SK-N-SH treated with all-trans-retinoic acid at 6 μM for 48 hours (cell line): Measurements from ENCODE around the gene EN2.

Experiments used
- ARNTL ChIP-seq: fragments of 450-650 bp; formaldehyde crosslinking; IDR thresholded peaks from 2 replicates; pipeline ENCODE4 v1.5.0; 2020; ENCODE audit warnings: low read depth, mild to moderate bottlenecking, moderate library complexity, borderline replicate concordance
- ISL1 ChIP-seq: fragments of 250-450 bp; sonication (Bioruptor Pico); IDR thresholded peaks from 2 replicates; pipeline ENCODE4 v2.1.2; 2022; ENCODE audit warnings: mild to moderate bottlenecking, moderate library complexity
- PATZ1 ChIP-seq: fragments of 250-450 bp; sonication (Bioruptor Pico); IDR thresholded peaks from 2 replicates; pipeline ENCODE4 v1.8.0; 2020; ENCODE audit warnings: mild to moderate bottlenecking, moderate library complexity, borderline replicate concordance
- SNAI2 ChIP-seq: fragments of 250-450 bp; sonication (Bioruptor Pico); IDR thresholded peaks from 2 replicates; pipeline ENCODE4 v1.5.0; 2020; ENCODE audit warnings: mild to moderate bottlenecking, moderate library complexity
- ZNF70 ChIP-seq: fragments of 450-650 bp; formaldehyde crosslinking; IDR thresholded peaks from 2 replicates; pipeline ENCODE4 v1.5.0; 2020; ENCODE audit warnings: mild to moderate bottlenecking, moderate library complexity
- ZNF8 ChIP-seq: fragments of 450-650 bp; formaldehyde crosslinking; IDR thresholded peaks from 2 replicates; pipeline ENCODE4 v1.5.0; 2020; ENCODE audit warnings: mild to moderate bottlenecking, moderate library complexity
- TF ChIP-seq, protein P1 (sequence below): fragments of 250-450 bp; sonication (Bioruptor Pico); IDR thresholded peaks from 2 replicates; pipeline ENCODE4 v1.5.1; 2020; ENCODE audit warnings: low read depth, mild to moderate bottlenecking, moderate library complexity
- TF ChIP-seq, protein P2 (sequence below): fragments of 250-450 bp; sonication (Bioruptor Pico); IDR thresholded peaks from 2 replicates; pipeline ENCODE4 v1.5.1; 2021; ENCODE audit warnings: mild to moderate bottlenecking, moderate library complexity

DNA sequence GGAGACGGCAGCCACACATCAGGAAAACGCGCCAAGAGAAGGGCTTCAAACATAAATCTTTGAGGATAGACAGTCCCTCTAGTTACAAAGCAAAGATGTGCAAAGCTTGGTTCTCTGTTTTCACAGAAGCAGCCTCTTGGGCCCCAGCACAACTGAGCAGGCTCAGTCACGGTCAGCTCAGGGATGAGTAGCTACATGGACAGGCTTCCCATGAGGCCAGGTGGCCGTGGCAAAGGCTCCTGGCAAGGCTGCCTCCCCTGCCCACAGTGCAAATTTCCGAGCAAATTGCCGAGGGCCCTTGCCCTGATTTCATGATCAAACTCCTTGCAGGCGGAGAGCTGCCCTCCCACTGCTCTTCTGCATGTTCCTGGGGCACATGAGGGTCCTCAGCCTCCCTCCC, 37.8 kb upstream of the EN2 start:
- TF ChIP-seq PATZ1 (CRISPR knock-in tag) (no peak), ARNTL (CRISPR knock-in tag) (no peak), SNAI2 (no peak), ZNF8 (CRISPR knock-in tag) (no peak), ISL1 (CRISPR knock-in tag) (no peak), ZNF70 (CRISPR knock-in tag) (no peak)
- TF ChIP-seq, protein P1, sequence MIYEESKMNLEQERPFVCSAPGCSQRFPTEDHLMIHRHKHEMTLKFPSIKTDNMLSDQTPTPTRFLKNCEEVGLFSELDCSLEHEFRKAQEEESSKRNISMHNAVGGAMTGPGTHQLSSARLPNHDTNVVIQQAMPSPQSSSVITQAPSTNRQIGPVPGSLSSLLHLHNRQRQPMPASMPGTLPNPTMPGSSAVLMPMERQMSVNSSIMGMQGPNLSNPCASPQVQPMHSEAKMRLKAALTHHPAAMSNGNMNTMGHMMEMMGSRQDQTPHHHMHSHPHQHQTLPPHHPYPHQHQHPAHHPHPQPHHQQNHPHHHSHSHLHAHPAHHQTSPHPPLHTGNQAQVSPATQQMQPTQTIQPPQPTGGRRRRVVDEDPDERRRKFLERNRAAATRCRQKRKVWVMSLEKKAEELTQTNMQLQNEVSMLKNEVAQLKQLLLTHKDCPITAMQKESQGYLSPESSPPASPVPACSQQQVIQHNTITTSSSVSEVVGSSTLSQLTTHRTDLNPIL (CRISPR knock-in tag) = no peak
- TF ChIP-seq, protein P2, sequence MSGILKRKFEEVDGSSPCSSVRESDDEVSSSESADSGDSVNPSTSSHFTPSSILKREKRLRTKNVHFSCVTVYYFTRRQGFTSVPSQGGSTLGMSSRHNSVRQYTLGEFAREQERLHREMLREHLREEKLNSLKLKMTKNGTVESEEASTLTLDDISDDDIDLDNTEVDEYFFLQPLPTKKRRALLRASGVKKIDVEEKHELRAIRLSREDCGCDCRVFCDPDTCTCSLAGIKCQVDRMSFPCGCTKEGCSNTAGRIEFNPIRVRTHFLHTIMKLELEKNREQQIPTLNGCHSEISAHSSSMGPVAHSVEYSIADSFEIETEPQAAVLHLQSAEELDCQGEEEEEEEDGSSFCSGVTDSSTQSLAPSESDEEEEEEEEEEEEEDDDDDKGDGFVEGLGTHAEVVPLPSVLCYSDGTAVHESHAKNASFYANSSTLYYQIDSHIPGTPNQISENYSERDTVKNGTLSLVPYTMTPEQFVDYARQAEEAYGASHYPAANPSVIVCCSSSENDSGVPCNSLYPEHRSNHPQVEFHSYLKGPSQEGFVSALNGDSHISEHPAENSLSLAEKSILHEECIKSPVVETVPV (CRISPR knock-in tag) = no peak
